ENCODE measurements around the gene MED25.

MED25 gene

DNA sequence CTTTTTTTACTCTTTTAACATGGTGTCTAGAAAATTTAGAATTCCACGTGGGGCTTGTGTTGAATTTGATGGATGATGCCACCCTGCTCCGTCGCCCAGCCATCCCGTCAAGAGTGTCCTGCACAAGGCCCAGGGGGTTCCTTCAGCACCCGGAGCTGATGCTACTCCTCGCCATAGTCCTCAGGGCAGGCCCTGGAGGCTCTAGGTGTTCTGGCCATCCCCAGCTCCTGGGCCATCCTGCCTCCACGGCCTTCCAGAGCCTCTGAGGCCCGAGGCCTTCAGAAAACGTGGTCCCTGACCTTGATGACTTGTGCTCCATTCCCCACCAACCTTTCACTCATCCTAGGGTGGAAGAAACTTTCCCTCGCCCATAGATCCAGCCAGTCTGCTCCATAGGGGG is 55.7 kb downstream of the MED25 start:
- DNase-seq (ENCODE audit: low read depth), result no peak

DNA sequence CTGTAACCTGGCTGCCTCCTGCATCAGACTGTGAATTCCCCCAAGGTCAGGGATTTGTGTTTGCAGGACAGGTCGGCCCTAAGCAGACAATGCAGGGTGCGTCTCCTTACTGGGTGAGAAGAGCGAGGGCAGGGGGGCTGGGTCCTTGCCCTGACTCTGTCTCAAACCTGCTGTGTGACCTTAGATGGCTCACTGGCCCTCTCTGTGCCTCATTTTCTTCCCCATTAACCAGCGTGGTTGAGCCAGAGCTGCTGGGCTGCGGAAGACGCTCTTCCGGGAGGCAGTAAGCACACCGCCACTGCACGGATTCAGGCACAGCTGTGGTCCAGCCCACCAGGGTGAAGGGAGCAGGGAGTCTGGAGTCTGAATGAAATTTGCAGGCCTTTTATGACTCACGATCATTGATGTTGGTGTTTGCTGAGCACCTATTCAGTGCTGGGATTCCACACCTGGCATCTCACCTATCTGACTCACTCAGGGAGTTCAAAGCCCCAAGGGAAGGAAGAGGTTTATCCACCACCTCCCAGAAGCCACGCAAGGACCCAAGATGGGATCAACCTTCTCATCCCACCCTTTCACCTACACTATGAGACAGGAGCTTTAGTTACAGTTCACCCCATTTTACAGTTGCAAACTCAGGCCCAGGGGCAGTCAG is 56.5 kb downstream of the MED25 start:
- DNase-seq (ENCODE audit: low read depth), result no peak

DNA sequence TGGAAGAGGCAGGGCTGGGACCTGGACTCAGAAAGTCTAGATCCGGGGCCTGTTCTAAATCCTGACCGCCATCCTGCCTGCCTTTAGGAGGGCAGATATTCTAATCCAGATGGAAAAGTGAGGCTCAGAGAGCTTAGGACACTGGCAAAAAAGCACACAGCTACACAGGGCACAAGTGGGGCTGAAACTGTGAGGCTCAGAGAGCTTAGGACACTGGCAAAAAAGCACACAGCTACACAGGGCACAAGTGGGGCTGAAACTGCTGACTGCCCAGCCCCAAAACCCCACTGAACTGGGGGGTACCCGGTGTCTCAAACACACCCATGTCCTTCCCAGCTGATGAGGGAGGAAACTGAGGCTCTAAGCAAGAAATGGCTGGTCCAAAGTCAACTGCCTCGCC is 57.1 kb downstream of the MED25 start:
- no peak for DNase-seq (ENCODE audit: low read depth)

DNA sequence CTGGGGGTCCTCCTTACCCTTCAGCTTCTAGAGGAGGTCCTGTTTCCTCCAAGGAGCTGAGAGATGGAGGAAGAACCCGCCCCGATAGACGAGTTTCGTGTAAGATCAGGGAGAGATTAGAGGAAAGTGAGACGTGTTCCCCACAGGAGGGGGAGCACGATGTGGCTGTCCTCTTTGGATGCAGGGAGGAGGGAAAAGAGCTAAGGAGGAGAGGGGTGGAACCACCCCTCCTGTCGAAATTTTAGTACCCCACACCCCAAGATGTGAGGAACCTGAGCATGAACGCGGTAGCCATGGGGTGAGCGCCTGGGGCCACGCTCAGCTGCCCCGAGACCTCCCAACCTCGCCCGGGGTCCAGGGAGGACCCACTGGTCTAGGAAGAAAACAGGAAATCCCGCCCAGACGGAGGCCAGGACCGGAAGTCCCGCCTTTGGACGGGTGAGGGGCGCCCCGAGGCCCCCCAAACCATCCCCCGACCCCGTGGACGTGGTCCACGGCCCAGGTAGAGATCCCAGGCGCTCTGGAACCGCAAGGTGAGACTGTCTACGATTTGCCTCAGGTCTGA is 57.9 kb downstream of the MED25 start:
- no peak for DNase-seq (ENCODE audit: low read depth)

DNA sequence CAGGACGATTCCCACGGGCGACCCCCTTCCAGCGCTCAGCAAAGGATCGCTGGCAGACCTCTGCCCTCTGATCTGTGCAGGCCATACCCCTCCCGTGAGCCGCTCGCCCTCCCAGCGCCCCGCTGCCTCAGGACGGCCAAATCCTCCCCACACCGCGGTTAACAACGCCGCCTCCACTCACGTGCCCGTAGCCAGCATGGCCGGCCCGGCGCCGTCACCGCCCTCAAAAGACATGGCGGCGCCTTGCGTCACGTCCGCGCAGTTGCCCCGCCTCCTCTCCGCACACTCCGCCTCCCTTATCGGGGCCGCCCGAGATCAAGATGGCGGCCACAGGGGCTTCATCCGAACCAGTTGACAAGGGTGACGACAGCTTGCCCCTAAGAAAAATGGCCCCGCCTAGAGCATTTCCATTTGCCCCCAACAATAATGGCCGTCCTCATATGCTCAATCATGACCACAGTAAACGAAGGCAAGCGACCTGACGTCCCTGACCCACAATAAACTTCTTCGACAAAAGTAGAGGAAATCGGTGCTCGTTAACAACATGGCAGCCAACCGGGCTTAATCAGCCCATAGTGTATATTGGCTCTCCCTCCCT is 58.4 kb downstream of the MED25 start:
- peak; percentile 97 for DNase-seq (ENCODE audit: low read depth)

DNA sequence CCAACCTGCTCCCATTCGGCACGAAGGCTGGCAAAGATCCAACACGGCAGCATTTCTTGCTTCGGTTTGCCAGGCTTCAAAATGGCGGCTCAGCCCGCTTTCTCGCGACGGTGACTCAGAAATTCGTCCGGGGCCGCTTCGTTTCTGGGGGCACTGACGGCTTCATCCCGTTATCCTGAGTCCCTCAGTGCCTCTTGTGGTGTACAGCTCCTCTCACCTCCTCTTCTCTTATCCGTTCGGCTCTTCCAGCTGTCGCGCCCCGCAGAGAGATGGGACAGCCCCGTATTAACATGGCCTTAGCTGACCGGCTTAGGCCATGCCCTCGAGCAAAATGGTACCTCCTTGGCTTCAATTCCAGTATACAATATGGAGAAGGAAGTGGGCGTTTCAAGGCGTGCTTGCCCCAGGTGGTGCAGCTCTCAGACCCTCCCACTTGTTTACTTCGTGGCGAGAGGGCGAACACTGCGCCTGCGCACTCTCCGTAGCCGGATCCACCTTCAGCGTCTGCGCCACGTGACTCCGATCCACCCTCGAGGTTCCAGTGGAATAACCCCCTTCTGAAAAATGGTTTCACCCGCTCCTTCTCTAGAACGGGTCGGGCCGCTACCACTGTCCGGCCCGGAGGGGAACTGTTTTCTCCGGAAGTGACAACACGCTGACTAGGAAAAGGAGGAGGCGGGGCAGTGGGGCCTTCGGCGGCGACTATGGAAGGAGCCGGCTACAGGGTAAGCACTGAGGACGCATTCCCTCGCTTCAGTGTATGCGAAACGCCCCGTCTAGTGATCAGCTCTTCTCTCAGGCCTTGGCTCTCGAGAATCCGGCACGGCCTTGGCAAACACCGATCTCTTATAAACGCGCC is 59.2 kb downstream of the MED25 start, which contains the start of the genes AKT1S1 and TBC1D17:
AKT1S1 (minus strand) TSS at position 336 of the 859 bp plus-strand sequence. CDS start 4,060 bp downstream, outside the sequence.
TBC1D17 (plus strand) TSS at position 683 of the 859 bp plus-strand sequence; CDS start at position 705, 22 bp downstream.
- DNase-seq (ENCODE audit: low read depth), result peak; percentile 100

DNA sequence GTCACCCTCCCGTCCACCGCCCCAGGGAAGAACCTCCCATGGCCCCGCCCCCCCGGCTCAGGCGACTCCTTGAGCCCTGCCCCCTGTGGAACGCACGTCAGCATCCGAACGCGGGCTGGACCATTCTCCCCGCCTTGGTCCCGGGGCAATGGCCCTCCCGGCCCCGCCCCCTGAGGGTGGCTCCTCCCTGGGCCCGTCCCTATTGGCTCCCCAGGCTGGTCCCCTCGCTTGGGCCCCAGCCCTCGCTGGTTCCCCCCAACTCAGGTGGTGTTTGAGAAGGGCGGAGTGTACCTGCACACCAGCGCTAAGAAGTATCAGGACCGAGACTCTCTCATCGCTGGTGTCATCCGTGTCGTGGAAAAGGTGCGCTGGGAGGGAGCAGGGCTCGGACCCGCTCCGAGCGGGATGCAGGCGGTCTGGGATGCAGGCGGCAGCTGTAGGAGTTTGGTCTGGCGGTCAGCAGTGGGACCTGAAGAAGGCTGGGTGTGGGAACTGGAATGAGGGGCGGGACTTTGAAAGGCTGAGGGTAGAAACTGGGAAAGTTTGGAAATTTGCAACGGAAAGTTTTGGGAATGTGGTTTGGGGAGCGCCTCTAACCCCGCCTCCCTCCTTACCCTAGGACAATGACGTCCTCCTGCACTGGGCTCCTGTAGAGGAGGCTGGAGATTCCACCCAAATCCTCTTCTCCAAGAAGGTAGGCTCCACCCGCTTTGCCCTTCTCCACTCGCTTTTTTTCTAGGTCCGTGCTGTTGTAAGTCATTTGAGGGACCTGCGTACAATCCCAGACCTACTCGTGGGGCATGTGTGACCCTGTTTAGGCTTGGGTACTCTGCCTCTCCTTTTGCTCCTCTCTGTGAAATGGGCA is 60.0 kb downstream of the MED25 start:
- peak; percentile 82 for DNase-seq (ENCODE audit: low read depth)

DNA sequence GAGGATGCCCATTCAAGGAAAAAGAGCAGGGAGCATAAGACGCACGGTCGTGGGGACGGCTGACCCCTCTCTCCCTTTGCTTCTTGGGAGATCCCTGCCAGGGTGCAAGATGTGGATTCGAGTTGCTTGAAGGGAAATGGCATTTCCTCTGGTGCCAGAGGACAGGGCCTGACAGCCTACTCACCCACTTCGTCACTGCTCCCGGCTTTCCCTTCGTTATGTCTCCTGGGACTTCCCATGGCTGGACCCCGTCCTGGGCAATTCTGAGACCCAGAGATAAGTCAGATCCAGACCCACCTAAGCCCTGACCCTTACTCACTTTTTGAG is 60.6 kb downstream of the MED25 start:
- no peak for DNase-seq (ENCODE audit: low read depth)

DNA sequence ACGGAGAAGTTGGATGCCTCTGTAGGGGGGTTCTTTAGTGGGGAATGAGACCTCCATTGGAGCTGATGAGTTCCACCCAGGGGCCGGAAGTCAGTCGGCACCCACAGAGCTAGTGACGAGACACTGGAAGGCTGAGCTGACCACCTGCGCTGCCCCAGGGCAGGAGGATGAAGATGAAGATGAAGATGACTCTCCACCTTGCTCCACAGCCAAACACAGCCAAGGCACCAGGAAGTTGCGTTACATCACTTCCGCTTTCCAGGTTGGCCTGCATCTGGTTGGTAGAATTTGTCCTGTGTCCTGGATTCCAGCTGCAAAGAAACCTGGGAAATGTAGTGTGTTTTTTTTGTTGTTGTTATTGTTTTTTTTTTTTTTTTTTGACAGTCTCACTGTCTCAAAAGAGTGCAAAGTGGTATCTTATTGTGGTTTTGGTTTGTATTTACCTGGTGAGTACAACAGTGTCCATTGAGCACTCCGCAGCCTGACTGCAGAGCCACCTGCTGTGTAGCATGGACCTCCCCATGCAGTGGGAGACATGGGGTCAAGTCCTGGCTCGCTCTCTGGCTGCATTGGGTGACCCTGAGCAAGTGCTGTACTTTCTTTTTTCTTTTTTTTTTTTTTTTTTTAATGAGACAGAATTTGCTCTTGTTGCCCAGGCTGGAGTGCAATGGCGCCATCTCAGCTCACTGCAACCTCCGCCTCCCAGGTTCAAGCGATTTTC is 61.3 kb downstream of the MED25 start:
- no peak for DNase-seq (ENCODE audit: low read depth)

DNA sequence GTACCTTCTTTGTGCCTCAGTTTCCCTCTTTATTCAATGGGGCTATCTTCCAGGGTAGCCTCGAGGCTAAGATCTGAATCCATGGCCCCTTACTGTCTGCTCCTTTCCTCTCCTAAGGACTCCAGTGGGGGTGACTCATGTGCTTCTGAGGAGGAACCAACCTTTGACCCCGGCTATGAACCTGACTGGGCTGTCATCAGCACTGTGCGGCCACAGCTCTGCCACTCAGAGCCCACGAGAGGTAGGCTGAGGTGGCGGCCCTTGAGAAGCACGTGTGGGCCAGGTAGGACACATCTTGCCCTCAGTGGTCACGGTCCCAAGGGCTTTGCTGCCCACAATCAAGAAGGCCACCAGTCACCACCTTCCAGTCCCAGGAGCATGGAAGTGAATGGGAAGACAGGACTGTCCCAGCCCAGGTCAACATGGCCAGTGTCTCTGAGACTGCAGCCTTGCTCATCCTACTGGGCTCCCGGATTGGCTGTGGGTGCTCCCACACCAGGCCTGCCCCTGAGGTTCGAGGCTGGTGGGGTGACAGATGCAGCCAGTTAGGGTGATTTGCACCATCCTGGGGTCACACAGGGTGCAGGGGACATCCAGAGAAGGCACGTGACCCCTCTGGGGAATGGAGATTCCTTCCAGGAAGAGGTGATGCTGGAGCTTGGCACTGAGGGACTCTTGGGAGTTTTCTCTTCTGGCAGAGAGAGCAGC is 62.2 kb downstream of the MED25 start:
- no peak for DNase-seq (ENCODE audit: low read depth)

DNA sequence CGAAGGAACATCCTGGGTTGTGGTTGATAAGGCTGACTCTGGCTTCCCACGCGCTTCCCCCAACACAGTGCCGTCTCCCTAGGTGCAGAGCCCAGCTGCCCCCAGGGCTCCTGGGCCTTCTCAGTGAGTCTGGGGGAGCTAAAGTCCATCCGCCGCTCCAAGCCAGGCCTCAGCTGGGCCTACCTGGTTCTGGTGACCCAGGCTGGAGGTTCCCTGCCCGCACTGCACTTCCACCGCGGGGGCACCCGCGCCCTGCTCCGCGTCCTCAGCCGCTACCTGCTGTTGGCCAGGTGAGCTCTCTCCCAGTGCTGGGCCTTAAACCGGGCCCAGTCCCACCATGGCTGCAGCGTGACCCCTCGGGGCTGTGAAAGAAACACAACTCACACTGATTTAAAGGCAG is 63.1 kb downstream of the MED25 start:
- DNase-seq (ENCODE audit: low read depth), result no peak

DNA sequence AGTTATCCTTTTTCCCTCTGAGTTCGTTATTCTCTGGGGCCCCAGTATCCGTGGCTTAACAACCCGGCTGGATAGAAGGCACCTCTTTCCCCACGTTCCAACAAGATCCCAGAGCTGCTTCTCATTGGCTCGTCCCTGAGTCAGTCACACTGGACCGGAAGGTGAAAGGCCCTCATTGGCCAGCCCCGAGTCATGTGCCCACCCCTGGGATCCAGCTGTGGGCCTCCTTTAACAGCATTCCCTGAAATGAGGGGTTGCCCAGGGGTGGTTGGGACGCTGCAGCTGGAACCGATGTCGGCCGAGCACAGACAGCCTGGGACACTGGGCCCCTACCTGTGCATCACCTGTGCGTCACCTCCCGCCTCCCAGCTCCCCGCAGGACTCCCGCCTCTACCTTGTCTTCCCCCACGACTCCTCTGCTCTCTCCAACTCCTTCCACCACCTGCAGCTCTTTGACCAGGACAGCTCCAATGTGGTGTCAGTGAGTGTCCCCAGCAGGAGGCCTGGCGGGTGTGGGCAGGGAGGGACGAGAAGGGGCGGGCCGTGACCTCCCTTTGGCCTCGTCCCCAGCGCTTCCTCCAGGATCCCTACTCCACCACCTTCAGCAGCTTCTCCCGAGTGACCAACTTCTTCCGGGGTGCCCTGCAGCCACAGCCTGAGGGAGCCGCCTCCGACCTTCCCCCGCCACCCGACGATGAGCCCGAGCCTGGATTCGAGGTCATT is 63.7 kb downstream of the MED25 start:
- DNase-seq (ENCODE audit: low read depth), result no peak

DNA sequence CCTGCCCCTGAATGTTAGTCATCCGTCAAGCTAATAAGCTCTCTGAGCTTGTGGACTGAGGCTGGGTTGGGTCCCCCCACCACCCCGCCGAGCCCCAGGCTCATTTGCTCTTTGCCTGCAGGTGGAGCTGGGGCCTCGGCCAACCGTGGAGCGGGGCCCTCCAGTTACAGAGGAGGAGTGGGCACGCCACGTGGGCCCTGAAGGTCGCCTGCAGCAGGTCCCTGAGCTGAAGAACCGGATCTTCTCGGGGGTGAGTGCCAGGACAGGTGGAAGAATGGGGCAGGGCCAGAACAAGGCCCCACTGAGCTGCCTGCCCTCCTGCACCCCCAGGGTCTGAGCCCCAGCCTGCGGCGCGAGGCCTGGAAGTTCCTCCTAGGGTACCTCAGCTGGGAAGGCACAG is 64.6 kb downstream of the MED25 start:
- DNase-seq (ENCODE audit: low read depth), result no peak

DNA sequence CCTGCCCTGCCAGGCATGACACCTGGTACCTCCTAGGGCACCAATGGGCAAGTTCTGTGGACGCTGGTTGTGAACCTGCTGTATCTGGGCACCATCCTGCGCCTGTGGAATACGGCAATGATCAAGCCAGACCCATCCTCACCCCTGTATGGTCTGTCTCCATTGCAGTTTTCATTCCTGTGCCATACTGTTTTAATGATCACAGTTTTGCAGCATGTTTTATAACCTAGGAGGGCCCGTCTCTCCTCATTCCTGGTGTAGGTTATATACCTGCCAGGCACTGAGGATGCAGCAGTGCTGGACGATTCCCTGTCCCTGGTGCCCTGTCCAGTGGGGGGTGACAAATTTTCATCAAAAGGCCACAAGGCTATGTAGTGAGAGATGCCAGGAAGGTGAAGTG is 65.0 kb downstream of the MED25 start:
- DNase-seq (ENCODE audit: low read depth), result no peak

DNA sequence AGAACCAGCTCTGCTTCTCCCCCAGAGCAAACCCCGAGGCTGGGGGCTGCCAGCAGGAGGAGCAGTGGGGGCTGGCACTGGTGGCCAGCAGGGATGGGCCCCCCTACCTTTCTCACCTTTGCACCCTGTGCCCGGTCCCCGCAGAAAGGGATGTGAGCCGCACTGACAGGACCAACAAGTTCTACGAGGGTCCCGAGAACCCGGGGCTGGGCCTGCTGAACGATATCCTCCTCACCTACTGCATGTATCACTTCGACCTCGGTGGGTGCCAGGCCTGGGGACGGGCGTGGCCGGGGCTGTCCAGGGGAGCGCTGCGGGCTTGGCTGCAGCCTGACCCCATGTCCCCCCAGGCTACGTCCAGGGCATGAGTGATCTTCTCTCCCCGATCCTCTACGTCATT is 66.0 kb downstream of the MED25 start:
- DNase-seq (ENCODE audit: low read depth), result no peak

DNA sequence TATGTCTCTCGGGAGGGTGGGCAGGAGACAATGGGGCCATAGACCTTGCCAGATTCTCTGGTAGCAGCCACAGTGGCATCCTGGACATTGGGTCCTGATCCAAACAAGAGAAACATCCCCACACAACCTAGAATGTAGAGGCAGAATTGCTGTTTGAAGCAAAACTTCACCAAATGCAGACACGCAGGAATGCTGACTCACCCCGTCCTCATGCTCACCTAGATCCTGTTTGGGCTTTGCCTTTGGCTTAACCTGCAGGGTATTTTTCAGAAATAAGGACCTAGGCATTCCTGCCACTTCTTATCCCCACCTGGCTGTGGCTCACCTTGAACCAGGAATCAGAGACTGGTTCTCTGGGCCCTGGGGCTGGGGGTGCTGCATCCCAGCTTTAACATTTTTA is 66.7 kb downstream of the MED25 start:
- DNase-seq (ENCODE audit: low read depth), result no peak

All from non-pigmented ciliary epithelial cell (primary cell).